GM12878 (cell line): ENCODE data around the gene EIF4ENIF1. TPM values are rescaled to one million over a fixed set of nuclear protein-coding genes. Genes with fewer than 3 reads are reported as not detected.

Source experiments
- ATAC-seq: fragments of 200-7000 bp; cut with Tn5 transposase; 3 replicates; pipeline ENCODE4 v1.9.1; 2020; ENCODE audit warnings: mild to moderate bottlenecking, moderate library complexity
- BruUV-seq: library from RNA; stranded (reverse); fragments of 400-500 nt; replicated peaks from 2 replicates; lab custom pipeline; 2021; lab: Mats Ljungman, UMichigan
- CTCF ChIA-PET: fragments of 300-600 bp; sonication (Branson Sonifier 250); formaldehyde crosslinking; extraction: SDS; loops from one replicate; lab custom pipeline; 2021; ENCODE audit warnings: inconsistent platforms; lab: Yijun Ruan, JAX
- POLR2A ChIA-PET: fragments of 350-600 bp; formaldehyde crosslinking; extraction: SDS; loops from one replicate; lab custom pipeline; 2021; ENCODE audit warnings: inconsistent platforms; lab: Charles Lee
- RAD21 ChIA-PET: fragments of 300-600 bp; sonication (Branson Sonifier 250); formaldehyde crosslinking; loops from one replicate; lab custom pipeline; 2023; ENCODE audit warnings: antibody characterized with exemption; ENCODE audit not compliant: unreplicated experiment; lab: Charles Lee
- SMC1A ChIA-PET: fragments of 300-600 bp; sonication (Branson Sonifier 250); formaldehyde crosslinking; loops from one replicate; lab custom pipeline; 2023; ENCODE audit not compliant: unreplicated experiment, uncharacterized antibody; lab: Charles Lee
- DNase-seq: peaks from one replicate; pipeline ENCODE4 v3.0.0-alpha.2; 2011; ENCODE audit warnings: low read depth, low spot score
- FAIRE-seq: peaks from 3 replicates; lab custom pipeline; 2011; peaks lifted over from hg19 to GRCh38; lab: Jason Lieb, UNC
- H2AFZ ChIP-seq: 2 replicates; pipeline ENCODE4 v1.6.0; 2011; ENCODE audit warnings: low read depth, low read length, control low read depth; ENCODE audit not compliant: control insufficient read depth
- H3K27ac ChIP-seq: 2 replicates; pipeline ENCODE4 v1.5.1; 2011; ENCODE audit warnings: control low read depth; ENCODE audit not compliant: control insufficient read depth, insufficient read depth
- H3K27me3 ChIP-seq, 2 experiments: replicated peaks in 1 of 2; 2 replicates each; pipeline versions ENCODE4 v1.6.0 to v1.6.1; 2011; ENCODE audit warnings: low read length in 1 of 2; ENCODE audit not compliant: control insufficient read depth in 2 of 2, insufficient read depth in 2 of 2
- H3K36me3 ChIP-seq, 2 experiments: 2 replicates each; pipeline ENCODE4 v1.5.1; 2011; ENCODE audit warnings: low read length in 1 of 2; ENCODE audit not compliant: control insufficient read depth in 2 of 2, insufficient read depth in 2 of 2
- H3K4me1 ChIP-seq: 2 replicates; pipeline ENCODE4 v1.6.1; 2011; ENCODE audit warnings: mild to moderate bottlenecking, low read length, moderate library complexity, mixed read lengths; ENCODE audit not compliant: control insufficient read depth, insufficient read depth
- H3K4me2 ChIP-seq: 2 replicates; pipeline ENCODE4 v1.6.0; 2011; ENCODE audit warnings: control low read depth; ENCODE audit not compliant: control insufficient read depth, insufficient read depth
- H3K4me3 ChIP-seq: fragments of 200-600 bp; sonication (generic); 2 replicates; pipeline ENCODE4 v1.5.1; 2016
- H3K79me2 ChIP-seq: 2 replicates; pipeline ENCODE4 v1.6.0; 2011; ENCODE audit warnings: low read length; ENCODE audit not compliant: control insufficient read depth, insufficient read depth
- H3K9ac ChIP-seq: 2 replicates; pipeline ENCODE4 v1.8.0; 2011; ENCODE audit warnings: low read length, control low read depth, mixed read lengths; ENCODE audit not compliant: control insufficient read depth, insufficient read depth
- H3K9me3 ChIP-seq: replicated peaks from 3 replicates; pipeline ENCODE4 v1.5.1; 2011; ENCODE audit warnings: mild to moderate bottlenecking, low read length; ENCODE audit not compliant: control insufficient read depth, insufficient read depth
- H4K20me1 ChIP-seq: 2 replicates; pipeline ENCODE4 v1.6.0; 2011; ENCODE audit not compliant: control insufficient read depth, insufficient read depth
- CHD1 ChIP-seq: IDR thresholded peaks from 2 replicates; pipeline ENCODE4 v1.6.1; 2012; ENCODE audit warnings: low read depth, low read length, improper control_type of control experiment
- CHD2 ChIP-seq: IDR thresholded peaks from 2 replicates; pipeline ENCODE4 v1.6.1; 2011; ENCODE audit warnings: low read depth, low read length, improper control_type of control experiment, borderline replicate concordance
- EGR1 ChIP-seq, 2 experiments: IDR thresholded peaks; 1 replicate in 1 of 2; 2 replicates in 1 of 2; pipeline ENCODE4 v1.6.1; 2011 to 2012; ENCODE audit warnings: low read depth in 2 of 2, low read length in 2 of 2, borderline replicate concordance in 1 of 2, mild to moderate bottlenecking in 1 of 2, moderate library complexity in 1 of 2
- EZH2 ChIP-seq: IDR thresholded peaks from 2 replicates; pipeline ENCODE4 v1.6.1; 2012; ENCODE audit warnings: low read depth, mild to moderate bottlenecking, control low read depth, inconsistent platforms, low read length, borderline replicate concordance; ENCODE audit not compliant: control insufficient read depth
- GABPA ChIP-seq: IDR thresholded peaks from 2 replicates; pipeline ENCODE4 v1.6.1; 2014; ENCODE audit warnings: antibody characterized with exemption, low read depth, mild to moderate bottlenecking, inconsistent platforms
- HDGF ChIP-seq: fragments of 450-650 bp; IDR thresholded peaks from 2 replicates; pipeline ENCODE4 v1.6.1; 2016; ENCODE audit warnings: antibody characterized with exemption
- MEF2B ChIP-seq: fragments of 450-650 bp; IDR thresholded peaks from 2 replicates; pipeline ENCODE4 v1.6.1; 2018; ENCODE audit warnings: mild to moderate bottlenecking, moderate library complexity; ENCODE audit not compliant: partially characterized antibody, poor library complexity, severe bottlenecking
- MTA2 ChIP-seq: fragments of 450-650 bp; IDR thresholded peaks from 2 replicates; pipeline ENCODE4 v1.6.1; 2016; ENCODE audit warnings: low read depth, mild to moderate bottlenecking, moderate library complexity
- NFIC ChIP-seq: IDR thresholded peaks from 2 replicates; pipeline ENCODE4 v1.6.1; 2012; ENCODE audit warnings: low read depth, mild to moderate bottlenecking, inconsistent platforms, low read length, moderate library complexity
- NR2C1 ChIP-seq: fragments of 450-650 bp; IDR thresholded peaks from 2 replicates; pipeline ENCODE4 v1.6.1; 2017; ENCODE audit warnings: antibody characterized with exemption, mild to moderate bottlenecking, moderate library complexity
- POLR2A ChIP-seq: IDR thresholded peaks from 2 replicates; pipeline ENCODE4 v1.6.1; 2011; ENCODE audit warnings: low read depth, mild to moderate bottlenecking, low read length
- POLR2AphosphoS2 ChIP-seq: IDR thresholded peaks from 2 replicates; pipeline ENCODE4 v1.6.1; 2011; ENCODE audit warnings: low read depth, mild to moderate bottlenecking, low read length, improper control_type of control experiment, moderate library complexity
- TBL1XR1 ChIP-seq: IDR thresholded peaks from 2 replicates; pipeline ENCODE4 v1.6.1; 2012; ENCODE audit warnings: low read depth, low read length, improper control_type of control experiment
- ZNF384 ChIP-seq: IDR thresholded peaks from 2 replicates; pipeline ENCODE4 v1.6.1; 2012; ENCODE audit warnings: low read depth, mild to moderate bottlenecking, low read length, improper control_type of control experiment, borderline replicate concordance
- WGBS: methylation state at CpG from one replicate; pipeline ENCODE4 v1.1.6; 2016; ENCODE audit warnings: low lambda C conversion rate; ENCODE audit not compliant: insufficient replicate concordance, insufficient coverage; ENCODE audit errors: missing lambda C conversion rate; 5-methylcytosine and 5-hydroxymethylcytosine counted together
- in situ Hi-C: fragments of 300-500 bp; cut with MboI; formaldehyde crosslinking; loops from 9 replicates; pipeline ENCODE4 v1.14.3; 2018; ENCODE audit warnings: mixed read lengths
- intact Hi-C: fragments of 100-400 bp; cut with micrococcal nuclease; formaldehyde crosslinking; loops from one replicate; pipeline ENCODE4 v1.14.2; 2022; ENCODE audit not compliant: unreplicated experiment
- polyA plus RNA-seq, 11 experiments: library from polyadenylated mRNA; depleted of rRNA in 4 of 11; unstranded in 6 of 11; stranded (reverse) in 5 of 11; fragments of >200 nt; fragmentation: Nextera tagmentation in 4 of 11; fragmentation: Illumina TruSeq in 1 of 11; extraction: Ambion mirVana in 4 of 11; extraction: Trizol in 1 of 11; gene quantifications; 1 replicate in 1 of 11; 2 replicates in 10 of 11; pipeline versions ENCODE4 v1.2.1 to v1.2.3, GENCODE V29; 2011 to 2016; ENCODE audit warnings: inconsistent platforms in 2 of 11, missing spikeins in 2 of 11, low read depth in 1 of 11
- total RNA-seq, 4 experiments: library from RNA; depleted of rRNA in 3 of 4; stranded (reverse); fragments of >200 nt in 3 of 4; fragmentation: Illumina TruSeq in 1 of 4; extraction: Trizol in 1 of 4; gene quantifications; 2 replicates each; pipeline versions ENCODE4 v1.2.1 to v1.2.3, GENCODE V29; 2013 to 2021
- TF ChIP-seq, protein P1 (sequence below), 3 experiments: IDR thresholded peaks in 2 of 3; conservative IDR thresholded peaks in 1 of 3; 2 replicates each; pipeline ENCODE4 v1.5.1; 2011; ENCODE audit warnings: low read depth in 3 of 3, low read length in 3 of 3, mild to moderate bottlenecking in 3 of 3, control low read depth in 2 of 3, moderate library complexity in 2 of 3, inconsistent platforms in 1 of 3, mixed read lengths in 1 of 3; ENCODE audit not compliant: control insufficient read depth in 2 of 3, insufficient read depth in 1 of 3; ENCODE audit errors: extremely low read depth in 1 of 3
- TF ChIP-seq, protein P2 (sequence below): IDR thresholded peaks from 2 replicates; pipeline ENCODE4 v1.6.1; 2011; ENCODE audit warnings: low read depth, low read length, improper control_type of control experiment, borderline replicate concordance

The EIF4ENIF1 gene
- total and polyA plus RNA-seq, 10 of the 15 experiments (the other 5 are each of a cell fraction or from before 2014, with no cell fraction given): 4.4 to 43.7 (median 24.4) TPM

DNA sequence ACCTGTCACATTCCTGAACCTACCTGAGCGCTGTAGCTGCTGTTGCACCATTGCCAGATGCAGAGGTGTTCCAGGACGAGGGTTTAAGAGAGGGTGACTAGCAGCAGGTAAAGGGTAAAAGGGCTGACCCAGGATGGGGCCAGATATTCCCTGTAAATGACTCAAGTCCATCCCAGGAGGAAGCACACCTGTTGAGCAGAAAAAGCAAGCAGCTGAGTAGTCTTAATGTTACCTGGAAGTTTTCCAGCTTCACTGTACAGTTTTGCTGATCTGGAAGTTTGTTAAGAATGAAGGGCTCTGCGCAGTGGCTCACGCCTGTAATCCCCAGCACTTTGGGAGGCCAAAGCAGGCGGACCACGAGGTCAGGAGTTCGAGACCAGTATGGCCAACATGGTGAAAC, 49.0 kb downstream of the EIF4ENIF1 start:
- TF ChIP-seq TBL1XR1 (no peak), NFIC (no peak), EZH2 (no peak), MEF2B (no peak), NR2C1 (no peak), GABPA (no peak), CHD2 (no peak), POLR2A (no peak), MTA2 (no peak), POLR2AphosphoS2 (no peak), EGR1 (IDR thresholded peaks at IDR 0.05; ENCODE audit: borderline replicate concordance in 1 of 2, low read depth in 2 of 2, low read length in 2 of 2) (no peak), CHD1 (no peak), ZNF384 (no peak), HDGF (no peak)
- TF ChIP-seq, protein P1, sequence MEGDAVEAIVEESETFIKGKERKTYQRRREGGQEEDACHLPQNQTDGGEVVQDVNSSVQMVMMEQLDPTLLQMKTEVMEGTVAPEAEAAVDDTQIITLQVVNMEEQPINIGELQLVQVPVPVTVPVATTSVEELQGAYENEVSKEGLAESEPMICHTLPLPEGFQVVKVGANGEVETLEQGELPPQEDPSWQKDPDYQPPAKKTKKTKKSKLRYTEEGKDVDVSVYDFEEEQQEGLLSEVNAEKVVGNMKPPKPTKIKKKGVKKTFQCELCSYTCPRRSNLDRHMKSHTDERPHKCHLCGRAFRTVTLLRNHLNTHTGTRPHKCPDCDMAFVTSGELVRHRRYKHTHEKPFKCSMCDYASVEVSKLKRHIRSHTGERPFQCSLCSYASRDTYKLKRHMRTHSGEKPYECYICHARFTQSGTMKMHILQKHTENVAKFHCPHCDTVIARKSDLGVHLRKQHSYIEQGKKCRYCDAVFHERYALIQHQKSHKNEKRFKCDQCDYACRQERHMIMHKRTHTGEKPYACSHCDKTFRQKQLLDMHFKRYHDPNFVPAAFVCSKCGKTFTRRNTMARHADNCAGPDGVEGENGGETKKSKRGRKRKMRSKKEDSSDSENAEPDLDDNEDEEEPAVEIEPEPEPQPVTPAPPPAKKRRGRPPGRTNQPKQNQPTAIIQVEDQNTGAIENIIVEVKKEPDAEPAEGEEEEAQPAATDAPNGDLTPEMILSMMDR (IDR thresholded peaks at IDR 0.05 in 2 of 3, conservative IDR thresholded peaks at IDR 0.05 in 1 of 3; ENCODE audit: control insufficient read depth in 2 of 3, extremely low read depth in 1 of 3, insufficient read depth in 1 of 3, low read depth in 3 of 3, low read length in 3 of 3): no peak
- TF ChIP-seq, protein P2, sequence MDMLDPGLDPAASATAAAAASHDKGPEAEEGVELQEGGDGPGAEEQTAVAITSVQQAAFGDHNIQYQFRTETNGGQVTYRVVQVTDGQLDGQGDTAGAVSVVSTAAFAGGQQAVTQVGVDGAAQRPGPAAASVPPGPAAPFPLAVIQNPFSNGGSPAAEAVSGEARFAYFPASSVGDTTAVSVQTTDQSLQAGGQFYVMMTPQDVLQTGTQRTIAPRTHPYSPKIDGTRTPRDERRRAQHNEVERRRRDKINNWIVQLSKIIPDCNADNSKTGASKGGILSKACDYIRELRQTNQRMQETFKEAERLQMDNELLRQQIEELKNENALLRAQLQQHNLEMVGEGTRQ: no peak
- H3K27me3 ChIP-seq: no peaks in the 10 kb centered on the region
- no peaks in the 10 kb centered on the region for H3K4me1 ChIP-seq
- ChIA-PET POLR2A (no interaction called here), CTCF (no interaction called here), SMC1A (interaction anchor here (0.9 kb wide), 1 partner anchor 11 kb away, joined by 3 read pairs; no protein-coding TSS in a partner anchor), RAD21 (no interaction called here)
- FAIRE-seq (no peak), ATAC-seq (no peak), DNase-seq (no peak)
- intact Hi-C loops (no loop called here), in situ Hi-C loops (no loop called here)
- no peak overlapping the region for H3K27ac ChIP-seq
- peaks cover 30 to 48% of the 10 kb centered on the region in 2 experiments for H3K36me3 ChIP-seq
- no peaks in the 10 kb centered on the region for H3K9me3 ChIP-seq
- no peak overlapping the region for H2AFZ ChIP-seq
- H3K4me2 ChIP-seq: no peak overlapping the region
- BruUV-seq: no TSS peak
- no peak overlapping the region for H3K4me3 ChIP-seq
- no peaks in the 10 kb centered on the region for H3K79me2 ChIP-seq
- no peaks in the 10 kb centered on the region for H4K20me1 ChIP-seq
- 92% methylated on average over 7 of the region's 7 CpGs for WGBS
- no peak overlapping the region for H3K9ac ChIP-seq
